Testis (tissue), 3 donors: ENCODE data around the gene PITPNM1. TPM values are rescaled to one million over a fixed set of nuclear protein-coding genes. Genes with fewer than 3 reads are reported as not detected.
"Not testable (repeated sequence)": the region's sequence is repeated elsewhere in the genome, so short reads cannot be mapped to it uniquely, and the experiment has no call there.

Experiments used
- DNase-seq: peaks from one replicate; pipeline ENCODE4 v3.0.0-alpha.2; 2019
- H3K27ac ChIP-seq, 2 donors: fragments of 200-600 bp; sonication (generic); one replicate each; pipeline ENCODE4 v1.5.1; 2019
- H3K27me3 ChIP-seq: fragments of 200-600 bp; sonication (generic); one replicate; pipeline ENCODE4 v1.5.1; 2019
- H3K36me3 ChIP-seq: fragments of 200-600 bp; sonication (generic); one replicate; pipeline ENCODE4 v1.5.1; 2017; ENCODE audit warnings: low read depth; ENCODE audit errors: missing control alignments
- H3K4me1 ChIP-seq: fragments of 200-600 bp; sonication (generic); one replicate; pipeline ENCODE4 v1.5.1; 2019
- H3K4me3 ChIP-seq, 2 donors: fragments of 200-600 bp; sonication (generic); one replicate each; pipeline ENCODE4 v1.5.1; 2017 to 2019
- H3K9me3 ChIP-seq: fragments of 200-600 bp; sonication (generic); one replicate; pipeline ENCODE4 v1.5.1; 2017
- CTCF ChIP-seq, 3 experiments: fragments of 450-650 bp in 2 of 3; fragments of 200-600 bp in 1 of 3; sonication (generic) in 1 of 3; IDR thresholded peaks; one replicate each; pipeline ENCODE4 v1.5.1; 2016 to 2019; ENCODE audit warnings: antibody characterized with exemption in 3 of 3, mild to moderate bottlenecking in 2 of 3, moderate library complexity in 1 of 3
- POLR2A ChIP-seq: fragments of 450-650 bp; IDR thresholded peaks from one replicate; pipeline ENCODE4 v1.6.1; 2017; ENCODE audit warnings: antibody characterized with exemption, mild to moderate bottlenecking, moderate library complexity
- WGBS, 2 donors: methylation state at CpG; one replicate each; pipeline ENCODE4 v1.1.5; 2018; 5-methylcytosine and 5-hydroxymethylcytosine counted together
- intact Hi-C: fragments of 100-400 bp; cut with DNase I; formaldehyde crosslinking; loops from one replicate; pipeline ENCODE4 v1.15.1; 2023; ENCODE audit warnings: low total_unique reads
- polyA plus RNA-seq: library from polyadenylated mRNA; stranded (reverse); fragments of 350-450 nt; fragmentation: Illumina TruSeq; extraction: RNeasy Lipid Tissue Mini Kit (QIAGEN cat#74804); gene quantifications from one replicate; pipeline ENCODE4 v1.2.3, GENCODE V29; 2014; ENCODE audit warnings: low read depth, low replicate concordance; ENCODE audit not compliant: insufficient read depth
- total RNA-seq, 2 donors: library from RNA; depleted of rRNA; stranded (reverse); fragments of >200 nt; gene quantifications; one replicate each; pipeline ENCODE4 v1.2.3, GENCODE V29; 2016

The PITPNM1 gene
- total and polyA plus RNA-seq, 3 donors from 2014 or later: 15.5 to 23.5 (median 19.6) TPM

GRCh38 chr11:67468056-67468455 lies 37.1 kb downstream of the PITPNM1 start:
- Histone ChIP-seq H3K27me3 (no peaks in the 10 kb centered on the region), H3K4me1 (peaks cover 12% of the 10 kb centered on the region), H3K9me3 (no peaks in the 10 kb centered on the region), H3K4me3 (peak overlapping the region; percentile 77 to 90), H3K27ac (peak overlapping the region in 1 of 2 donors; percentile 91), H3K36me3 (no peaks in the 10 kb centered on the region)
- TF ChIP-seq POLR2A: no peak
- no peak for TF ChIP-seq CTCF (IDR thresholded peaks at IDR 0.05)
- WGBS, 2 donors: 3 to 12% methylated on average over 5 of the region's 5 CpGs
- intact Hi-C loops: no loop called here
- no peak for DNase-seq

- 70 to 80% methylated on average over 11 of the region's 11 CpGs for WGBS, 2 donors
- intact Hi-C loops: no loop called here
Measured at GRCh38 chr11:67466962-67467771, 38.0 kb downstream of the PITPNM1 start.

GRCh38 chr11:67466367-67466766 lies 38.8 kb downstream of the PITPNM1 start:
- DNase-seq: no peak
- peaks cover 12% of the 10 kb centered on the region for H3K4me1 ChIP-seq
- H3K27ac ChIP-seq: no peak overlapping the region
- no peaks in the 10 kb centered on the region for H3K27me3 ChIP-seq
- intact Hi-C loops: no loop called here
- no peak for TF ChIP-seq POLR2A
- no peak for TF ChIP-seq CTCF (IDR thresholded peaks at IDR 0.05)
- 76 to 86% methylated on average over 5 of the region's 5 CpGs for WGBS, 2 donors
- no peaks in the 10 kb centered on the region for H3K36me3 ChIP-seq
- H3K9me3 ChIP-seq: no peaks in the 10 kb centered on the region
- H3K4me3 ChIP-seq: no peak overlapping the region

More at GRCh38 chr11:67466962-67467771, 38.0 kb downstream of the PITPNM1 start:
- Histone ChIP-seq H3K27me3 (no peaks in the 10 kb centered on the region), H3K4me3 (no peak overlapping the region), H3K27ac (no peak overlapping the region), H3K4me1 (peaks cover 12% of the 10 kb centered on the region), H3K36me3 (no peaks in the 10 kb centered on the region), H3K9me3 (no peaks in the 10 kb centered on the region)
- no peak for DNase-seq
- TF ChIP-seq CTCF (IDR thresholded peaks at IDR 0.05): no peak
- TF ChIP-seq POLR2A: no peak

DNA sequence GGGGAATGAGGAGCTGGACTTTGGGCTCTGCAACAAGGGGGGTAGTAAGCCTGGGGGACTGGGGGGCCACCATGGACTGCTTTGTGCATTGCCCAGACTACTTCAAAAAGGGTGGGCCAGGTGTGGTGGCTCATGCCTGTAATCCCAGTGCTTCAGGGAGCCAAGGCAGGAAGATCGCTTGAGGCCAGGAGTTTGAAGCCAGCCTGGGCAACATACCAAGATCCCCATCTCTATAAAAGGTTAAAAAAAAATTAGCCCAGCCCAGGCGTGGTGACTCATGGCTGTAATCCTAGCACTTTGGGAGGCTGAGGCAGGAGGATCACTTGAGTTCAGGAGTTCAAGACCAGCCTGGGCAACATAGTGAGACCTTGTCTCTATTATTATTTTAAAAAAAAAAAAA lies 39.6 kb downstream of the PITPNM1 start:
- H3K4me3 ChIP-seq, DNase-seq, H3K9me3 ChIP-seq, H3K36me3 ChIP-seq, H3K27me3 ChIP-seq, intact Hi-C loops: not testable (repeated sequence)
- WGBS, 2 donors: 79 to 84% methylated on average over 2 of the region's 2 CpGs
- Histone ChIP-seq H3K27ac (peak overlapping the region in 1 of 2 donors; percentile 85), H3K4me1 (peaks cover 12% of the 10 kb centered on the region)

DNA sequence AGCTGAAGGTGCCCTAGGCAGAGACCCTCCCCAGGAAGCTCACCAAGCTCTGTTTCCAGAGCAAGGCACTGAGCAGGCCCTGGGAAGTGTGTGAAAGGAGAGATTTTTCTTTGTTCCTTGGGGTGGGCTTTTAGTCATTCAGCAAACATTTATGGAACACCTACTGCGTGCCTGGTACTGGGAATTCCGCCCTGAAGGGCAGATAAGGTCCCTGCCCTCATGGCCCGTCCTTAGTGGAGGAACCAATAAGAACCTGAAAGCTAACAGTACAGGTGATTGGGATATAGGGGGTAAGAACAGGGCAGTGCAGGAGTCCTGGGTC lies 40.0 kb downstream of the PITPNM1 start:
- WGBS, 2 donors: 54 to 79% methylated on average over 3 of the region's 3 CpGs

More for the DNA sequence above, 40.0 kb downstream of the PITPNM1 start:
- H3K27me3 ChIP-seq: no peaks in the 10 kb centered on the region
- no peaks in the 10 kb centered on the region for H3K9me3 ChIP-seq
- H3K36me3 ChIP-seq: no peaks in the 10 kb centered on the region
- intact Hi-C loops: no loop called here
- no peak for TF ChIP-seq POLR2A
- TF ChIP-seq CTCF (IDR thresholded peaks at IDR 0.05): no peak
- peak overlapping the region; percentile 85 to 87 for H3K27ac ChIP-seq
- H3K4me3 ChIP-seq: peak overlapping the region; percentile 49 to 66
- no peak for DNase-seq
- H3K4me1 ChIP-seq: peaks cover 12% of the 10 kb centered on the region
